Fibroblast of lung (primary cell): ENCODE results near the gene MACROD2. TPM values are rescaled to one million over a fixed set of nuclear protein-coding genes. Genes with fewer than 3 reads are reported as not detected.
A peak's percentile ranks its signal among the peaks of the same experiment; 100 is the strongest.

Experiments
- DNase-seq, 2 donors: peaks; one replicate each; pipeline versions ENCODE4 v3.0.0 to v3.0.0-alpha.2; 2010; ENCODE audit warnings: low read depth in 2 of 2
- H2AFZ ChIP-seq: 2 replicates; pipeline ENCODE4 v1.5.1; 2012; ENCODE audit warnings: low read length, control low read depth, inconsistent platforms
- H3K27ac ChIP-seq: 2 replicates; pipeline ENCODE4 v1.5.1; 2011; ENCODE audit warnings: low read length, control low read depth; ENCODE audit not compliant: insufficient read depth
- H3K27me3 ChIP-seq: 2 replicates; pipeline ENCODE4 v1.5.1; 2011; ENCODE audit warnings: mild to moderate bottlenecking, low read length; ENCODE audit not compliant: control insufficient read depth, insufficient read depth
- H3K36me3 ChIP-seq: 2 replicates; pipeline ENCODE4 v1.5.1; 2011; ENCODE audit warnings: low read length; ENCODE audit not compliant: control insufficient read depth, insufficient read depth
- H3K4me1 ChIP-seq: 2 replicates; pipeline ENCODE4 v1.5.1; 2011; ENCODE audit warnings: low read length; ENCODE audit not compliant: control insufficient read depth, insufficient read depth; ENCODE audit errors: extremely low read depth
- H3K4me2 ChIP-seq: 2 replicates; pipeline ENCODE4 v1.5.1; 2011; ENCODE audit warnings: low read length, control low read depth; ENCODE audit not compliant: insufficient read depth; ENCODE audit errors: extremely low read depth
- H3K4me3 ChIP-seq, 4 experiments: fragments of 200-600 bp in 1 of 4; sonication (generic) in 1 of 4; replicated peaks in 1 of 4; 2 replicates each; pipeline ENCODE4 v1.5.1; 2011 to 2016; ENCODE audit warnings: low read length in 4 of 4, low read depth in 3 of 4, mild to moderate bottlenecking in 3 of 4, control low read depth in 2 of 4, inconsistent platforms in 1 of 4, mixed read lengths in 1 of 4; ENCODE audit not compliant: insufficient read depth in 1 of 4; ENCODE audit errors: control extremely low read depth in 1 of 4
- H3K79me2 ChIP-seq: 2 replicates; pipeline ENCODE4 v1.5.1; 2012; ENCODE audit warnings: mild to moderate bottlenecking, low read length, inconsistent platforms; ENCODE audit not compliant: control insufficient read depth, insufficient read depth
- H3K9ac ChIP-seq: 2 replicates; pipeline ENCODE4 v1.5.1; 2011; ENCODE audit warnings: mild to moderate bottlenecking, low read length, control low read depth; ENCODE audit not compliant: insufficient read depth
- H3K9me3 ChIP-seq: 2 replicates; pipeline ENCODE4 v1.5.1; 2012; ENCODE audit warnings: low read depth, low read length; ENCODE audit not compliant: control insufficient read depth, insufficient read depth
- H4K20me1 ChIP-seq: 2 replicates; pipeline ENCODE4 v1.5.1; 2011; ENCODE audit warnings: low read length; ENCODE audit not compliant: control insufficient read depth, insufficient read depth; ENCODE audit errors: extremely low read depth
- CTCF ChIP-seq, 2 donors: IDR thresholded peaks in 1 of 2; conservative IDR thresholded peaks in 1 of 2; 1 replicate in 1 of 2; 2 replicates in 1 of 2; pipeline ENCODE4 v1.5.1; 2011 to 2012; ENCODE audit warnings: low read length in 2 of 2, control low read depth in 1 of 2, inconsistent platforms in 1 of 2, low read depth in 1 of 2, mild to moderate bottlenecking in 1 of 2
- EZH2 ChIP-seq: IDR thresholded peaks from 2 replicates; pipeline ENCODE4 v1.5.1; 2012; ENCODE audit warnings: low read length, control low read depth, mild to moderate bottlenecking; ENCODE audit errors: missing control alignments
- polyA plus RNA-seq, 2 donors: library from polyadenylated mRNA; depleted of rRNA in 1 of 2; stranded (reverse) in 1 of 2; unstranded in 1 of 2; fragments of >200 nt; gene quantifications; 2 replicates each; pipeline ENCODE4 v1.2.1, GENCODE V29; 2011 to 2012; ENCODE audit warnings: missing spikeins in 1 of 2
- total RNA-seq: library from RNA; depleted of rRNA; stranded (reverse); fragments of >200 nt; gene quantifications from 2 replicates; pipeline ENCODE4 v1.2.1, GENCODE V29; 2014

MACROD2 gene
- total and polyA plus RNA-seq, 2 donors (not counting 1 experiment from before 2014, with no cell fraction given) = 0.54 to 1.7 TPM

DNA sequence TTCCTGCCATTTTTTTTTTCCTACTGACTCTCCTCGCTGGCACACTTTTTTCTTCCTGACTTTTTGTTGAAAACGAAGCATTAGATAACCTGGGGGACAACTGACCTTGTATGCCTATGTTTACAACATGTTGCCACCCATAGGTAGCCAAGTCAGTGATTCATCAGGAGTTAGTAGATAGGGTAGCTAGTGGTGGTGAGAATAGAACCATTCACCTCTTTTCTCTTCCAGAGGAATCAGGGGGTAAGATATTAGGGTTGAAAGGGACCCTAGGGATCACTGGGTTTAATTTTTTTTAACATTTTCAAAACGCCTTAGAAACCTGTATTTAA lies 770.0 kb downstream of the MACROD2 start:
- Histone ChIP-seq H2AFZ (no peak overlapping the region), H4K20me1 (no peaks in the 10 kb centered on the region), H3K9ac (no peak overlapping the region), H3K36me3 (no peaks in the 10 kb centered on the region), H3K4me2 (no peak overlapping the region), H3K4me3 (no peak overlapping the region), H3K79me2 (no peaks in the 10 kb centered on the region), H3K4me1 (no peaks in the 10 kb centered on the region), H3K27me3 (no peaks in the 10 kb centered on the region), H3K27ac (no peak overlapping the region), H3K9me3 (no peaks in the 10 kb centered on the region)
- TF ChIP-seq EZH2 (no peak), CTCF (conservative IDR thresholded peaks at IDR 0.05 in 1 of 2, IDR thresholded peaks at IDR 0.05 in 1 of 2; ENCODE audit: low read depth in 1 of 2, low read length in 2 of 2) (no peak)
- no peak for DNase-seq

- Histone ChIP-seq H3K27ac (no peak overlapping the region), H4K20me1 (no peaks in the 10 kb centered on the region), H3K36me3 (no peaks in the 10 kb centered on the region), H3K4me2 (no peak overlapping the region), H3K4me1 (no peaks in the 10 kb centered on the region), H3K27me3 (no peaks in the 10 kb centered on the region), H3K9ac (no peak overlapping the region), H2AFZ (no peak overlapping the region), H3K79me2 (no peaks in the 10 kb centered on the region), H3K4me3 (no peak overlapping the region), H3K9me3 (no peaks in the 10 kb centered on the region)
- TF ChIP-seq CTCF (conservative IDR thresholded peaks at IDR 0.05 in 1 of 2, IDR thresholded peaks at IDR 0.05 in 1 of 2; ENCODE audit: low read depth in 1 of 2, low read length in 2 of 2) (no peak), EZH2 (no peak)
- no peak for DNase-seq
These were observed 778.2 kb downstream of the MACROD2 start for GRCh38 chr20:14773486-14773885.

DNA sequence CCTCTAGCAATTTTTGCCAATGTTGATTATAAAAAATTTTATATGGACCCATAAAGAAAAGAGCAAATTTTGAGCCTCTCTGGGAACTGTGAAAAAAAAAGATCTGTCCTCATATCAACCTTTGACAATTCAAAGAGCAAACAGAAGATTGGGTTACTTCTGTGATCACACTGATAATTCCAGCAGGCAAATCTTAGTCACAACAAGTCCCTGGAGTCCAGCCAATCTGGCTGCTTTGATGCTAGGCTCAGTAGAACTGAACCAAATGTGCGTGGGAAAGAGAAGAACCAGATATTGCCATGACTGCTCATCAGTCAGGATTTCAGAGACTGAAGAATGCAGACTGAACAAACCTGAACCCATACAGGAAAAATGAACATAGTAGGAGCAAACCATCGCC lies 780.5 kb downstream of the MACROD2 start:
- no peak overlapping the region for H3K27ac ChIP-seq
- no peak overlapping the region for H3K4me3 ChIP-seq
- no peaks in the 10 kb centered on the region for H3K9me3 ChIP-seq
- H3K9ac ChIP-seq = no peak overlapping the region
- no peak overlapping the region for H3K4me2 ChIP-seq
- H3K27me3 ChIP-seq = no peaks in the 10 kb centered on the region
- H4K20me1 ChIP-seq = no peaks in the 10 kb centered on the region
- no peaks in the 10 kb centered on the region for H3K4me1 ChIP-seq
- H3K79me2 ChIP-seq = no peaks in the 10 kb centered on the region
- H3K36me3 ChIP-seq = no peaks in the 10 kb centered on the region
- TF ChIP-seq CTCF (conservative IDR thresholded peaks at IDR 0.05 in 1 of 2, IDR thresholded peaks at IDR 0.05 in 1 of 2; ENCODE audit: low read depth in 1 of 2, low read length in 2 of 2) = no peak
- no peak for TF ChIP-seq EZH2
- peak; percentile 7 to 55 for DNase-seq
- no peak overlapping the region for H2AFZ ChIP-seq
